ES-I3 (cell line): ENCODE measurements around the gene DYNC2LI1.

Source experiments
- H3K36me3 ChIP-seq: 2 replicates; pipeline ENCODE4 v1.6.1; 2013; ENCODE audit warnings: mild to moderate bottlenecking, low read length, control low read depth, moderate library complexity; ENCODE audit not compliant: insufficient read depth
- H3K4me1 ChIP-seq: 2 replicates; pipeline ENCODE4 v1.6.1; 2013; ENCODE audit warnings: mild to moderate bottlenecking, control low read depth, low read length; ENCODE audit not compliant: insufficient read depth
- H3K9ac ChIP-seq: 2 replicates; pipeline ENCODE4 v1.6.1; 2013; ENCODE audit warnings: low read depth, mild to moderate bottlenecking, low read length, moderate library complexity
- H3K9me3 ChIP-seq: 2 replicates; pipeline ENCODE4 v1.6.1; 2013; ENCODE audit warnings: mild to moderate bottlenecking, low read length, moderate library complexity; ENCODE audit not compliant: control insufficient read depth, insufficient read depth

The DYNC2LI1 gene

GRCh38 chr2:43838560-43839267 lies 64.9 kb downstream of the DYNC2LI1 start, which contains the start of the genes ABCG5 and ABCG8:
Gene ABCG5 (minus strand): TSS chr2:43838839. CDS start chr2:43838679, 160 bp downstream.
Gene ABCG8 (plus strand): TSS chr2:43838971. CDS start chr2:43839054, 83 bp downstream.
- no peaks in the 10 kb centered on the region for H3K36me3 ChIP-seq
- no peaks in the 10 kb centered on the region for H3K9me3 ChIP-seq
- no peak within 1 kb of the TSS for H3K9ac ChIP-seq
- H3K4me1 ChIP-seq, result peaks cover 8% of the 10 kb centered on the region; the same call in 1 of the 2 replicates

GRCh38 chr2:43839776-43840564 lies 66.1 kb downstream of the DYNC2LI1 start:
- Histone ChIP-seq H3K9me3 (no peaks in the 10 kb centered on the region), H3K4me1 (peaks cover 8% of the 10 kb centered on the region; the same call in 1 of the 2 replicates), H3K9ac (no peak overlapping the region), H3K36me3 (no peaks in the 10 kb centered on the region)

DNA sequence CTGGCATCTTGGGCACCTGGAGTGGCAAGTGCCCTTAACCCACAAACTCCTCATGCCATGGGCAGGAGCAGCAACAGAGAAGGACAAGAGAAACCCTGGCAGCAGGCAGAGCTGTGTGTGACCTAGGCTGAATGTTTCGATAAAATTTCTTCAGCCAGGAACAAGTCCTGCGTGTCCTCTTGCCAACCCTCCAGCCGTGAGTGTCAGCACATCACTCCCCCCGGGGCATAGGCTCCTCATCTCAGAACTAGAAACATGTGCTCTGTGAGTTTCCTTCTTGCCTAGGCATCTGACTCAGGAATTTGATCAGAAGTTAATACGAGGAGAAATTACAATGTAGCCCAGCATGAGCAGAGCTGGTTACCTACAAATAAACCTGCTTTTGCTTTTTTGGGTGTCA lies 67.1 kb downstream of the DYNC2LI1 start:
- no peaks in the 10 kb centered on the region for H3K36me3 ChIP-seq
- H3K4me1 ChIP-seq, result peaks cover 8% of the 10 kb centered on the region; the same call in 1 of the 2 replicates
- no peak overlapping the region for H3K9ac ChIP-seq
- no peaks in the 10 kb centered on the region for H3K9me3 ChIP-seq

DNA sequence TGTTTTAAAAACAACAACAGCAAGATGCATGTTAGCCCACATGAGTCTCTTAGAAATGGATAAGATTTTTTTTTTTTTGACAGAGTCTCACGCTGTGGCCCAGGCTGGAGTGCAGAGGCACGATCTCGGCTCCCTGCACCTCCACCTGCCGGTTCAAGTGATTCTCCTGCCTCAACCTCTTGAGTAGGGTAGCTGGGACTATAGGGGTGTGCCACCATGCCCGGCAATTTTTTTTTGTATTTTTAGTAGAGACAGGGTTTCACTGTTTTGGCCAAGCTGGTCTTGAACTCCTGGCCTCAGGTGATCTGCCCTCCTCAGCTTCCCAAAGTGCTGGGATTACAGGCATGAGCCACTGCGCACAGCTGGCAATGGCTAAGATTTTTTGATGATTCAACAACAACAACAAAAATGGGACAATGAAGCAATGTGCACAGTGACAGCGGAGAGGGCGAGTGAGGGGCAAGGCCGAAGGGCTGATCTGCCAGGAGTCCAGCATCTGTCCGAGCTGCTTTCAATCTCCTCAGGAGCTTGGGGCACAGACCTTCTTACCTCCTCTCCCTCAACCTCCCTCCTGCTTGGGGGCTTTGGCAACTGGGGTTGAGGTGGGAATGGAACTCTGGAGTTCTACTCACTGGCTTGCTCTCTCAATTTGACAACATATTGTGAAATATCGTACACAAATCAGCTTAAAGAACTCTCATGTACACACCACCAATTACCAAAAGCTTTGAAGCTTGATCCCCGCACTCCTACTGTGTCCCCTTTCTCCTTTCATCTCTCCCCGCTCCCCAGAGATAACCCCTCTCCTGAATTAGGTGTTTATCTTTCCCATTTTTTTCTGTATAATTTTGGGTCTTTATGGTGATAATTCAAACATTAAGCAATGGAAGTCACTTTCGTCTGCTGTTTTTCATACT lies 68.4 kb downstream of the DYNC2LI1 start:
- Histone ChIP-seq H3K9me3 (no peaks in the 10 kb centered on the region), H3K9ac (no peak overlapping the region), H3K4me1 (peaks cover 8% of the 10 kb centered on the region; the same call in 1 of the 2 replicates), H3K36me3 (no peaks in the 10 kb centered on the region)

DNA sequence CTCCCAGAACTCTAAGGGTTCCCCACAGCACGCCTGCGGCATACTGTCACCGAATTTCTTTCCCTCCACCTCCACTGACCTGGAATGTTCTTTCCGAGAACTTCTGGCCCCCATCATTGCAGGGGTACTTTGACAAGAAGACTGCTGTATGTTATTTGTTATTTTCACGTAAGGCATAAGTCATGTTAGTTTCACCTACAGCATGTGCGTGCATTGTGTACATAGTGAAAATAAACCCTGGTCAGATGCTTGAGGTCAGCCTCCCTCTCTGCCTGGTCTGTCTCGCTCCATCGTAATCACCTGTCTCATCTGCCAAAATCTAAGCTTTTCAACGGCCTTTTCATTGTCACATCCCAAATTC lies 69.0 kb downstream of the DYNC2LI1 start:
- no peaks in the 10 kb centered on the region for H3K9me3 ChIP-seq
- H3K9ac ChIP-seq, result no peak overlapping the region
- peaks cover 8% of the 10 kb centered on the region; the same call in 1 of the 2 replicates for H3K4me1 ChIP-seq

GRCh38 chr2:43845181-43845580 lies 71.3 kb downstream of the DYNC2LI1 start:
- Histone ChIP-seq H3K36me3 (no peaks in the 10 kb centered on the region), H3K9ac (no peak overlapping the region), H3K4me1 (peaks cover 6% of the 10 kb centered on the region; the same call in 1 of the 2 replicates), H3K9me3 (no peaks in the 10 kb centered on the region)

More for the DNA sequence above, 69.0 kb downstream of the DYNC2LI1 start:
- no peaks in the 10 kb centered on the region for H3K36me3 ChIP-seq

DNA sequence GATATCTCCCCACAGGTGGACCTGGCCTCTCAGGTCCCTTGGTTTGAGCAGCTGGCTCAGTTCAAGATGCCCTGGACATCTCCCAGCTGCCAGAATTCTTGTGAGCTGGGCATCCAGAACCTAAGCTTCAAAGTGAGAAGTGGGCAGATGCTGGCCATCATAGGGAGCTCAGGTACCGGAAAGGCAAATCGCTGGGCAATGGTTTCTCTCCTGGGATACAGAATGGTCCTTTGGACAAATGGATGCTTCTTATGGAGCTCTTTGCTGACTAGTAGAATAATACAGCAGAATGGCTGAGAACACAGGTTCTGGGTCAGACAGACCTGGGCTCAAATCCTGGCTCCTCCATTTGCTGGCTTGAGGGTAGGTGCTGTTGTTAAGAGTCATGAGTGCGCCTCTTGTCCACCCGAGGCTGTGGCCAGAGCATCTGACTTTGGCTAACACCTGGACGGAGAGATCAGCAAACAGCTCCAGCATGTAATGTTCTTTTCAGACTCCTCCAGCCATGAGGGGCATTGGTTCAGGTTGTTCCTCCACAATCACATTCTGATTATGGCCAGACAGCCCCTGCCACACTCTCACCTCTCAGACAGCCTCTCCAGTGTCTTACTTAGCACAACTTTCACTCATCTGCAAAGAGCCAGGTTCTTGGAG lies 72.4 kb downstream of the DYNC2LI1 start:
- Histone ChIP-seq H3K9me3 (no peaks in the 10 kb centered on the region), H3K4me1 (peaks cover 5% of the 10 kb centered on the region; the same call in 1 of the 2 replicates)

GRCh38 chr2:43848214-43848613 lies 74.4 kb downstream of the DYNC2LI1 start:
- Histone ChIP-seq H3K9ac (no peak overlapping the region), H3K4me1 (peaks cover 5% of the 10 kb centered on the region; the same call in 1 of the 2 replicates), H3K36me3 (no peaks in the 10 kb centered on the region), H3K9me3 (no peaks in the 10 kb centered on the region)

More for the DNA sequence above, 72.4 kb downstream of the DYNC2LI1 start:
- no peaks in the 10 kb centered on the region for H3K36me3 ChIP-seq
- no peak overlapping the region for H3K9ac ChIP-seq

DNA sequence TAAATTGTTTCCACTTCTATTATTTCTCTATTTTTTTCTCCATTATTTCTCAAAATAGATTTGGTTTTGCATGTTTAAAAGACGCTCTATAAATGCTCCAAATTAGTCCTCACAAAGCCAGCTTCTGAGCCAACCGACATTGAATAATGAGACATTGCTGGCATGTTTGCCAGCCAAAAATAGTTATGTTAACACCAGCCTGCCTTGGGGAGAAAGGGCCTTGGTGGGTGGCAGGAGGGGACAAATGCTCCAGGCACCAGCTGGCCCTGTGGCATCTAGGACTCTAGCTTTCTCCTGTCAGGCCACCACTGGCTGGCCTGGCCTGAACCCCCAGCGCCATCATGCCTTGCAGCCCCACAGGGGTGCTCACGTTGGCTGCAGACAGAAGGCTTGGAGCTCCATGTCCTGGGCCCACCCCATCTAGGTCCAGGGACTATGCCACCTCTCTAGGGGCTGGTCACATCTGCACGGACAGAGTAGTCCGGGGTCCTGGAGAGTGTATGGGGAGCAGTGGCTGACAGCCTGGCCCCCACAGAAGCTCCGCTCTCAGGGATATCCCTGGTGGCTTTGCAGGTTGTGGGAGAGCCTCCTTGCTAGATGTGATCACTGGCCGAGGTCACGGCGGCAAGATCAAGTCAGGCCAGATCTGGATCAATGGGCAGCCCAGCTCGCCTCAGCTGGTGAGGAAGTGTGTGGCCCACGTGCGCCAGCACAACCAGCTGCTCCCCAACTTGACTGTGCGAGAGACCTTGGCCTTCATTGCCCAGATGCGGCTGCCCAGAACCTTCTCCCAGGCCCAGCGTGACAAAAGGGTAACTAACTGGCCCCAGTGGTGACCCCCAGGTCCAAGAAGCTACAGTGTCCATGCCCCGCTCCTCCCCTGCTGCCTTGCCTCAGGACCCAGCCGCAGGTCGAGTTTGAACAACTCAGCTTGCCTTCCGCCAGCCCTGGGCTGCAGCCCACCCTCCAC lies 77.5 kb downstream of the DYNC2LI1 start:
- Histone ChIP-seq H3K9me3 (no peaks in the 10 kb centered on the region), H3K9ac (no peak overlapping the region), H3K4me1 (peaks cover 5% of the 10 kb centered on the region; the same call in 1 of the 2 replicates), H3K36me3 (no peaks in the 10 kb centered on the region)

GRCh38 chr2:43852196-43852730 lies 78.4 kb downstream of the DYNC2LI1 start:
- Histone ChIP-seq H3K9me3 (no peaks in the 10 kb centered on the region), H3K36me3 (no peaks in the 10 kb centered on the region), H3K9ac (no peak overlapping the region), H3K4me1 (peaks cover 5% of the 10 kb centered on the region; the same call in 1 of the 2 replicates)

DNA sequence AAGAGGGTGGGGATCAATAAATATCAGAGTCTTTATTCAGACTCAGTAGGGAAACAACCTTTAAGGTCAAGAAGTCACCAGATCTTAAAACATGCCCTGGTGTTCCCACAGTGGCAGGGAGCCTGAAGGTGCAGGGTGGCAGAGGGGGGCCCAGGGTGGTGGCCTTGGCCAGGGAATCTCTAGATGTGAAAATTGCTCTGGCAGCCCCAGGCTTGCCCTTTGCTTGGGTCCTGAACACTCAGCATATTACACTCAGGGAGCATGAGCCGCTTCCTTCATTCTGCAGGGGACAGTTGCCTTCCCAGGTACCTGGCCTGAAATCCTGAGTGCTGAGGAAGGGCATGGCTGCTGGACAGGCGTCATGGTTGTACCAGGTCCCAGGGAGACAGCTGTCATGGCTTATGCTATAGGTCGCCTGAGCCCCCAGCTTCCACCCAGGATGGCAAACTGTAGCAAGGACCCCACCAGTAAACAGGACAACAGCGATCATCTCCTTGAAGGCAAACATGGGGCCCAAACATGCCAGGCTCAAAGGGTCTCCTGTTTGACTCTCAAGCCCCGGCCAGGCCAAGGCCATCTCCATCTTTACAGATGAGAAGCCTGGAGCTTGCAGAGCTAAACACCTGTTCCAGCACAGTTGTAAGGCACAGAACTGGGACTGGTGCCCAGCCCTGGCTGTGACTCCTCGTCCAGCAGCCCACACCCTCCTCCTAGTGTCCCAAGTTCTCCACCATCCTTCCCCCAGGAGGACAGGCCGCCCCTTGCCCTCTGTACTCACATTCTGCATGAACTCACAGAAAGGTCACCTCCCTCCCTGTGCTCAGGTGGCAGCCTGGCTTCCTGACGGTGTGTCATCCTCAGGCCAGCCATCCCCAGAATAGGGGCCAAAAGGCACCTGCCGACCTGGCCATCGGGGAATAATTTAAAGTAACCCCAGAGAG lies 79.6 kb downstream of the DYNC2LI1 start:
- peaks cover under 1% of the 10 kb centered on the region; the same call in 1 of the 2 replicates for H3K4me1 ChIP-seq
- H3K36me3 ChIP-seq, result no peaks in the 10 kb centered on the region
- no peaks in the 10 kb centered on the region for H3K9me3 ChIP-seq
- H3K9ac ChIP-seq, result no peak overlapping the region

DNA sequence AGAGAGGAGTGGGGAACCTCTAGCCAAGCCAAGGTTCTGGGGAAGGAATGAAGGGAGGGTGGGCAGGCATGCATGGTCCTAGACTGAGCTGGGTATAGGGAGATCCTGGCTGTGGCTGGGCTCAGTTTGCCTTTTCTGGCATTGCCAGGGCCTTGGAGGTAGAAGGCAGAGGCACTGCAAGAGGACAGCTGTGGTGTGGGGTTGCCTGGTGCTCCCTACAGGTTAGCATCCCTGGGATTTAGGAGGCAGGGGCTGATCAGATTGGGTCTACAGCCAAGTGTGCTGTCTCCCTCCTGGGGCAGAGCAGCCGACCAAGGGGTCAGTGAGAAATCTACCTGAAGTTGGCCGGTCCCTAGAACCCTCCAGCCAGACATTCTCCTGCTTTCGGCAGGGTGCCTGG lies 80.8 kb downstream of the DYNC2LI1 start:
- Histone ChIP-seq H3K4me1 (no peaks in the 10 kb centered on the region), H3K36me3 (no peaks in the 10 kb centered on the region), H3K9me3 (no peaks in the 10 kb centered on the region), H3K9ac (no peak overlapping the region)
